SK-N-SH treated with all-trans-retinoic acid at 6 μM for 48 hours (cell line): ENCODE results near the gene CAMK2B.

Experiments used
- ATAC-seq: fragments of 200-7000 bp; cut with Tn5 transposase; 3 replicates; pipeline ENCODE4 v1.9.1; 2020; ENCODE audit warnings: mild to moderate bottlenecking, moderate library complexity
- ARNTL ChIP-seq: fragments of 450-650 bp; formaldehyde crosslinking; IDR thresholded peaks from 2 replicates; pipeline ENCODE4 v1.5.0; 2020; ENCODE audit warnings: low read depth, mild to moderate bottlenecking, moderate library complexity, borderline replicate concordance
- BACH2 ChIP-seq: fragments of 250-450 bp; sonication (Bioruptor Pico); IDR thresholded peaks from 2 replicates; pipeline ENCODE4 v1.9.0; 2021; ENCODE audit warnings: mild to moderate bottlenecking, borderline replicate concordance
- CSDC2 ChIP-seq: fragments of 250-450 bp; sonication (Bioruptor Pico); IDR thresholded peaks from 2 replicates; pipeline ENCODE4 v1.5.0; 2020; ENCODE audit warnings: mild to moderate bottlenecking, moderate library complexity
- ESRRG ChIP-seq: fragments of 250-450 bp; sonication (Bioruptor Pico); IDR thresholded peaks from 2 replicates; pipeline ENCODE4 v1.6.1; 2021; ENCODE audit warnings: mild to moderate bottlenecking
- GLIS3 ChIP-seq: fragments of 250-450 bp; sonication (Bioruptor Pico); IDR thresholded peaks from 2 replicates; pipeline ENCODE4 v1.5.0; 2020; ENCODE audit warnings: mild to moderate bottlenecking, moderate library complexity
- ISL1 ChIP-seq: fragments of 250-450 bp; sonication (Bioruptor Pico); IDR thresholded peaks from 2 replicates; pipeline ENCODE4 v2.1.2; 2022; ENCODE audit warnings: mild to moderate bottlenecking, moderate library complexity
- OSR1 ChIP-seq: fragments of 250-450 bp; sonication (Bioruptor Pico); IDR thresholded peaks from 2 replicates; pipeline ENCODE4 v1.8.0; 2022; ENCODE audit warnings: moderate library complexity, mild to moderate bottlenecking, inconsistent platforms
- PPARA ChIP-seq: fragments of 250-450 bp; sonication (Bioruptor Pico); IDR thresholded peaks from 2 replicates; pipeline ENCODE4 v1.5.0; 2020; ENCODE audit warnings: mild to moderate bottlenecking, borderline replicate concordance
- SNAI2 ChIP-seq: fragments of 250-450 bp; sonication (Bioruptor Pico); IDR thresholded peaks from 2 replicates; pipeline ENCODE4 v1.5.0; 2020; ENCODE audit warnings: mild to moderate bottlenecking, moderate library complexity
- TCF4 ChIP-seq: fragments of 250-450 bp; sonication (Bioruptor Pico); IDR thresholded peaks from 2 replicates; pipeline ENCODE4 v1.8.0; 2021; ENCODE audit warnings: mild to moderate bottlenecking, moderate library complexity, borderline replicate concordance
- TOX ChIP-seq: fragments of 250-450 bp; sonication (Bioruptor Pico); IDR thresholded peaks from 2 replicates; pipeline ENCODE4 v1.8.0; 2021; ENCODE audit warnings: mild to moderate bottlenecking, moderate library complexity, borderline replicate concordance
- ZC3H10 ChIP-seq: fragments of 250-450 bp; sonication (Bioruptor Pico); IDR thresholded peaks from 2 replicates; pipeline ENCODE4 v1.5.1; 2021; ENCODE audit warnings: mild to moderate bottlenecking, moderate library complexity
- ZFP3 ChIP-seq: fragments of 250-450 bp; sonication (Bioruptor Pico); IDR thresholded peaks from 2 replicates; pipeline ENCODE4 v1.5.0; 2020; ENCODE audit warnings: mild to moderate bottlenecking, moderate library complexity
- ZFP30 ChIP-seq: fragments of 450-650 bp; formaldehyde crosslinking; IDR thresholded peaks from 2 replicates; pipeline ENCODE4 v1.5.0; 2022; ENCODE audit warnings: mild to moderate bottlenecking, moderate library complexity
- ZNF565 ChIP-seq: fragments of 450-650 bp; formaldehyde crosslinking; conservative IDR thresholded peaks from 2 replicates; pipeline ENCODE4 v1.5.0; 2020; ENCODE audit warnings: low read depth, mild to moderate bottlenecking, moderate library complexity
- ZNF70 ChIP-seq: fragments of 450-650 bp; formaldehyde crosslinking; IDR thresholded peaks from 2 replicates; pipeline ENCODE4 v1.5.0; 2020; ENCODE audit warnings: mild to moderate bottlenecking, moderate library complexity
- ZNF8 ChIP-seq: fragments of 450-650 bp; formaldehyde crosslinking; IDR thresholded peaks from 2 replicates; pipeline ENCODE4 v1.5.0; 2020; ENCODE audit warnings: mild to moderate bottlenecking, moderate library complexity
- TF ChIP-seq, protein P1 (sequence below): fragments of 250-450 bp; sonication (Bioruptor Pico); IDR thresholded peaks from 2 replicates; pipeline ENCODE4 v1.5.0; 2020; ENCODE audit warnings: mild to moderate bottlenecking, moderate library complexity
- TF ChIP-seq, protein P2 (sequence below): fragments of 250-450 bp; sonication (Bioruptor Pico); IDR thresholded peaks from 2 replicates; pipeline ENCODE4 v1.8.0; 2021; ENCODE audit warnings: low read depth, mild to moderate bottlenecking, moderate library complexity, borderline replicate concordance
- TF ChIP-seq, protein P3 (sequence below): fragments of 250-450 bp; sonication (Bioruptor Pico); IDR thresholded peaks from 2 replicates; pipeline ENCODE4 v1.5.1; 2020; ENCODE audit warnings: low read depth, mild to moderate bottlenecking, moderate library complexity
- TF ChIP-seq, protein P4 (sequence below): fragments of 250-450 bp; sonication (Bioruptor Pico); IDR thresholded peaks from 2 replicates; pipeline ENCODE4 v1.5.1; 2021; ENCODE audit warnings: mild to moderate bottlenecking, moderate library complexity
- TF ChIP-seq, protein P5 (sequence below): fragments of 250-450 bp; sonication (Bioruptor Pico); IDR thresholded peaks from 2 replicates; pipeline ENCODE4 v1.8.0; 2020; ENCODE audit warnings: mild to moderate bottlenecking, moderate library complexity, borderline replicate concordance

CAMK2B gene

DNA sequence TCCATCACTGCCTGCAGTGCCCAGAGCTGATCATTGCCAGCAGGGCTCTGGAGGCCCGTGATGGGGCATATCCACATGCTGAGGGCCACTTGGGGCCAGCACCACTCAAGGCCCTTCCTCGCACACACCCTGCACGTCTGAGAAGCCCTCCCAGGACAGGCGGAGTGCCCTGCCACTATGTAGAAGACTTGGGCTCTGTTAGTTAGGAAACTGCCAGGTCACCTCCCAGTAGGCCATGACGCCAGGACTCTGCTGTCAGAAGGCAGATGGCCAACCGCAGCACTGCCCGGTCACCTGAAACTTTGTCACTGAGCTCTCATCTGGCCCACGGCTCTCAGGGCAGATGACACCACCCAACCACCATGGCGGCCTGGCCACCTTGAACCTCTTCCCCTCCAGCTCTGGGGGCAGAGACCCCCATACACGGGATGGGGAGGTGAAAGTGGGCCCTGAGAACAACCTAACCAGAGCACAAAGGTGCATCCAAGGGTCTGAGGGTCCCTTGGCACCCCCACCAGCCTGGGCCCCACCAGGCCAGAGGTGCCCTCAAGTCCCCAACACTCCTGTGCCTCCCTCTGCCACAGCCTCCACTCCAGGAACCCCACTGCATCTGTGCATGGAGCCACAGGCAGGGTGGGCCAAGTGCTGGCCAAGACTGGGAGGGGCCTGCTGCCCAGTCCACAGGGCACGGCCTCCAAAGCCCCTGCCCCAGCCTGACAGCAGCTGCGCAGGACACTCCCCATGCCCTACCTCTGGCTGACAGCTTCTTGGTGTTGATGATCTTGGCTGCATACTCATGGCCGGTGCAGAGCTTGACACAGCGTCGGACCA lies 41.8 kb downstream of the CAMK2B start:
- TF ChIP-seq TCF4 (CRISPR knock-in tag) (no peak), SNAI2 (CRISPR knock-in tag) (no peak), OSR1 (no peak), TOX (no peak), GLIS3 (CRISPR knock-in tag) (no peak), ZNF8 (CRISPR knock-in tag) (no peak), ZFP3 (CRISPR knock-in tag) (no peak), ESRRG (CRISPR knock-in tag) (no peak), ARNTL (CRISPR knock-in tag) (no peak), ZFP30 (CRISPR knock-in tag) (no peak), BACH2 (CRISPR knock-in tag) (no peak), CSDC2 (CRISPR knock-in tag) (no peak), ISL1 (CRISPR knock-in tag) (no peak)
- TF ChIP-seq, protein P1, sequence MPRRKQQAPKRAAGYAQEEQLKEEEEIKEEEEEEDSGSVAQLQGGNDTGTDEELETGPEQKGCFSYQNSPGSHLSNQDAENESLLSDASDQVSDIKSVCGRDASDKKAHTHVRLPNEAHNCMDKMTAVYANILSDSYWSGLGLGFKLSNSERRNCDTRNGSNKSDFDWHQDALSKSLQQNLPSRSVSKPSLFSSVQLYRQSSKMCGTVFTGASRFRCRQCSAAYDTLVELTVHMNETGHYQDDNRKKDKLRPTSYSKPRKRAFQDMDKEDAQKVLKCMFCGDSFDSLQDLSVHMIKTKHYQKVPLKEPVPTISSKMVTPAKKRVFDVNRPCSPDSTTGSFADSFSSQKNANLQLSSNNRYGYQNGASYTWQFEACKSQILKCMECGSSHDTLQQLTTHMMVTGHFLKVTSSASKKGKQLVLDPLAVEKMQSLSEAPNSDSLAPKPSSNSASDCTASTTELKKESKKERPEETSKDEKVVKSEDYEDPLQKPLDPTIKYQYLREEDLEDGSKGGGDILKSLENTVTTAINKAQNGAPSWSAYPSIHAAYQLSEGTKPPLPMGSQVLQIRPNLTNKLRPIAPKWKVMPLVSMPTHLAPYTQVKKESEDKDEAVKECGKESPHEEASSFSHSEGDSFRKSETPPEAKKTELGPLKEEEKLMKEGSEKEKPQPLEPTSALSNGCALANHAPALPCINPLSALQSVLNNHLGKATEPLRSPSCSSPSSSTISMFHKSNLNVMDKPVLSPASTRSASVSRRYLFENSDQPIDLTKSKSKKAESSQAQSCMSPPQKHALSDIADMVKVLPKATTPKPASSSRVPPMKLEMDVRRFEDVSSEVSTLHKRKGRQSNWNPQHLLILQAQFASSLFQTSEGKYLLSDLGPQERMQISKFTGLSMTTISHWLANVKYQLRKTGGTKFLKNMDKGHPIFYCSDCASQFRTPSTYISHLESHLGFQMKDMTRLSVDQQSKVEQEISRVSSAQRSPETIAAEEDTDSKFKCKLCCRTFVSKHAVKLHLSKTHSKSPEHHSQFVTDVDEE (CRISPR knock-in tag): no peak
- TF ChIP-seq, protein P2, sequence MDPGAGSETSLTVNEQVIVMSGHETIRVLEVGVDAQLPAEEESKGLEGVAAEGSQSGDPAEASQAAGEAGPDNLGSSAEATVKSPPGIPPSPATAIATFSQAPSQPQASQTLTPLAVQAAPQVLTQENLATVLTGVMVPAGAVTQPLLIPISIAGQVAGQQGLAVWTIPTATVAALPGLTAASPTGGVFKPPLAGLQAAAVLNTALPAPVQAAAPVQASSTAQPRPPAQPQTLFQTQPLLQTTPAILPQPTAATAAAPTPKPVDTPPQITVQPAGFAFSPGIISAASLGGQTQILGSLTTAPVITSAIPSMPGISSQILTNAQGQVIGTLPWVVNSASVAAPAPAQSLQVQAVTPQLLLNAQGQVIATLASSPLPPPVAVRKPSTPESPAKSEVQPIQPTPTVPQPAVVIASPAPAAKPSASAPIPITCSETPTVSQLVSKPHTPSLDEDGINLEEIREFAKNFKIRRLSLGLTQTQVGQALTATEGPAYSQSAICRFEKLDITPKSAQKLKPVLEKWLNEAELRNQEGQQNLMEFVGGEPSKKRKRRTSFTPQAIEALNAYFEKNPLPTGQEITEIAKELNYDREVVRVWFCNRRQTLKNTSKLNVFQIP (CRISPR knock-in tag): no peak
- TF ChIP-seq, protein P3, sequence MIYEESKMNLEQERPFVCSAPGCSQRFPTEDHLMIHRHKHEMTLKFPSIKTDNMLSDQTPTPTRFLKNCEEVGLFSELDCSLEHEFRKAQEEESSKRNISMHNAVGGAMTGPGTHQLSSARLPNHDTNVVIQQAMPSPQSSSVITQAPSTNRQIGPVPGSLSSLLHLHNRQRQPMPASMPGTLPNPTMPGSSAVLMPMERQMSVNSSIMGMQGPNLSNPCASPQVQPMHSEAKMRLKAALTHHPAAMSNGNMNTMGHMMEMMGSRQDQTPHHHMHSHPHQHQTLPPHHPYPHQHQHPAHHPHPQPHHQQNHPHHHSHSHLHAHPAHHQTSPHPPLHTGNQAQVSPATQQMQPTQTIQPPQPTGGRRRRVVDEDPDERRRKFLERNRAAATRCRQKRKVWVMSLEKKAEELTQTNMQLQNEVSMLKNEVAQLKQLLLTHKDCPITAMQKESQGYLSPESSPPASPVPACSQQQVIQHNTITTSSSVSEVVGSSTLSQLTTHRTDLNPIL (CRISPR knock-in tag): no peak
- TF ChIP-seq, protein P4, sequence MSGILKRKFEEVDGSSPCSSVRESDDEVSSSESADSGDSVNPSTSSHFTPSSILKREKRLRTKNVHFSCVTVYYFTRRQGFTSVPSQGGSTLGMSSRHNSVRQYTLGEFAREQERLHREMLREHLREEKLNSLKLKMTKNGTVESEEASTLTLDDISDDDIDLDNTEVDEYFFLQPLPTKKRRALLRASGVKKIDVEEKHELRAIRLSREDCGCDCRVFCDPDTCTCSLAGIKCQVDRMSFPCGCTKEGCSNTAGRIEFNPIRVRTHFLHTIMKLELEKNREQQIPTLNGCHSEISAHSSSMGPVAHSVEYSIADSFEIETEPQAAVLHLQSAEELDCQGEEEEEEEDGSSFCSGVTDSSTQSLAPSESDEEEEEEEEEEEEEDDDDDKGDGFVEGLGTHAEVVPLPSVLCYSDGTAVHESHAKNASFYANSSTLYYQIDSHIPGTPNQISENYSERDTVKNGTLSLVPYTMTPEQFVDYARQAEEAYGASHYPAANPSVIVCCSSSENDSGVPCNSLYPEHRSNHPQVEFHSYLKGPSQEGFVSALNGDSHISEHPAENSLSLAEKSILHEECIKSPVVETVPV (CRISPR knock-in tag): no peak
- ATAC-seq: no peak; the same call in 2 of the 3 replicates

DNA sequence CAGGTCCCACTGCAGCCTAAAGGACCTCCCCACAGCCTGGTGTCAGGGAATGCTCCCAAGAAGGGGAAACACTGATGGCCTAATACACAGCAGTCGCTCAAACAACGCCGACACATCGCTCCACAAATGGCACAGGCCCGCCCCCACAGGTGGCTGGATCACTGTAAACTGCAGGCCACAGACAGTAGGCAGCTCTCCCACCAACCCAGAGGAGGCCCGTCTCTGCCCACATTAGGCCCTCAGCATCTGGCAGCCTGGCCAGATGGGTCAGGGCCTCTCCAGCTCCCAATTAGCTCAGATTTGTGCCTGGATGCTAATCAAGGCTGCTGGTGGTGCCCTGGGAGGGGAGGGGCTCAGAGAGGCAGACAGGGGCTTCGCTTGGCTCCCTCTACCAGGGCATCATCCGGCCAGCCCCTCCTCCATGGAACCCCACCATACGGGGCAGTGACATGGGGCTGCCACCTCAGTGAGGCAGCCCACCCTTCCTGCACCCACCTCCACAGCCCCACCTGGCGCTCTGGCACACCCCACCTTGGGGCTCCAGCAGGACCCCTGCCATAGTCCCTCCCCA lies 42.7 kb downstream of the CAMK2B start:
- no peak for ATAC-seq
- no peak for TF ChIP-seq CSDC2 (CRISPR knock-in tag)
- TF ChIP-seq ZNF70: no peak
- TF ChIP-seq, protein P1 (CRISPR knock-in tag): no peak
- no peak for TF ChIP-seq ESRRG (CRISPR knock-in tag)
- no peak for TF ChIP-seq ISL1 (CRISPR knock-in tag)
- TF ChIP-seq TOX: no peak
- TF ChIP-seq ZNF8 (CRISPR knock-in tag): no peak
- no peak for TF ChIP-seq TCF4 (CRISPR knock-in tag)
- TF ChIP-seq, protein P4 (CRISPR knock-in tag): no peak
- TF ChIP-seq GLIS3 (CRISPR knock-in tag): no peak
- no peak for TF ChIP-seq PPARA
- TF ChIP-seq ZNF565 (CRISPR knock-in tag): no peak
- TF ChIP-seq, protein P5, sequence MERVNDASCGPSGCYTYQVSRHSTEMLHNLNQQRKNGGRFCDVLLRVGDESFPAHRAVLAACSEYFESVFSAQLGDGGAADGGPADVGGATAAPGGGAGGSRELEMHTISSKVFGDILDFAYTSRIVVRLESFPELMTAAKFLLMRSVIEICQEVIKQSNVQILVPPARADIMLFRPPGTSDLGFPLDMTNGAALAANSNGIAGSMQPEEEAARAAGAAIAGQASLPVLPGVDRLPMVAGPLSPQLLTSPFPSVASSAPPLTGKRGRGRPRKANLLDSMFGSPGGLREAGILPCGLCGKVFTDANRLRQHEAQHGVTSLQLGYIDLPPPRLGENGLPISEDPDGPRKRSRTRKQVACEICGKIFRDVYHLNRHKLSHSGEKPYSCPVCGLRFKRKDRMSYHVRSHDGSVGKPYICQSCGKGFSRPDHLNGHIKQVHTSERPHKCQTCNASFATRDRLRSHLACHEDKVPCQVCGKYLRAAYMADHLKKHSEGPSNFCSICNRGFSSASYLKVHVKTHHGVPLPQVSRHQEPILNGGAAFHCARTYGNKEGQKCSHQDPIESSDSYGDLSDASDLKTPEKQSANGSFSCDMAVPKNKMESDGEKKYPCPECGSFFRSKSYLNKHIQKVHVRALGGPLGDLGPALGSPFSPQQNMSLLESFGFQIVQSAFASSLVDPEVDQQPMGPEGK (CRISPR knock-in tag): no peak
- no peak for TF ChIP-seq BACH2 (CRISPR knock-in tag)
- no peak for TF ChIP-seq ARNTL (CRISPR knock-in tag)
- no peak for TF ChIP-seq ZC3H10
